Activated T-helper 1 cell treated with anti-CD3 and anti-CD28 coated beads, Interleukin-2, amount 50 U/mL, for 16 hours (primary cell): ENCODE results near the gene FAP.

Experiments
- DNase-seq, 2 donors: peaks; one replicate each; pipeline ENCODE4 v3.0.0-alpha.2; 2020; ENCODE audit warnings: low read depth in 1 of 2, low spot score in 1 of 2

Gene FAP

GRCh38 chr2:162138310-162138709 is 104.9 kb downstream of the FAP start:
- no peak for DNase-seq

GRCh38 chr2:162127422-162127821 is 115.8 kb downstream of the FAP start:
- DNase-seq: no peak

- no peak for DNase-seq
Observed at GRCh38 chr2:162126527-162126926, 116.7 kb downstream of the FAP start.

- no peak for DNase-seq
Observed at GRCh38 chr2:162126111-162126519, 117.1 kb downstream of the FAP start.

- DNase-seq: no peak
Observed at GRCh38 chr2:162125138-162125537, 118.1 kb downstream of the FAP start.

GRCh38 chr2:162123806-162124758 is 119.2 kb downstream of the FAP start:
- DNase-seq: no peak
